HS-27A (cell line): ENCODE data around the gene CD177.
"Not testable (repeated sequence)": the region's sequence is repeated elsewhere in the genome, so short reads cannot be mapped to it uniquely, and the experiment has no call there.

ENCODE experiments used
- DNase-seq: peaks from one replicate; pipeline ENCODE4 v3.0.0-alpha.2; 2012; ENCODE audit warnings: low read depth, missing footprints

CD177 gene

DNA sequence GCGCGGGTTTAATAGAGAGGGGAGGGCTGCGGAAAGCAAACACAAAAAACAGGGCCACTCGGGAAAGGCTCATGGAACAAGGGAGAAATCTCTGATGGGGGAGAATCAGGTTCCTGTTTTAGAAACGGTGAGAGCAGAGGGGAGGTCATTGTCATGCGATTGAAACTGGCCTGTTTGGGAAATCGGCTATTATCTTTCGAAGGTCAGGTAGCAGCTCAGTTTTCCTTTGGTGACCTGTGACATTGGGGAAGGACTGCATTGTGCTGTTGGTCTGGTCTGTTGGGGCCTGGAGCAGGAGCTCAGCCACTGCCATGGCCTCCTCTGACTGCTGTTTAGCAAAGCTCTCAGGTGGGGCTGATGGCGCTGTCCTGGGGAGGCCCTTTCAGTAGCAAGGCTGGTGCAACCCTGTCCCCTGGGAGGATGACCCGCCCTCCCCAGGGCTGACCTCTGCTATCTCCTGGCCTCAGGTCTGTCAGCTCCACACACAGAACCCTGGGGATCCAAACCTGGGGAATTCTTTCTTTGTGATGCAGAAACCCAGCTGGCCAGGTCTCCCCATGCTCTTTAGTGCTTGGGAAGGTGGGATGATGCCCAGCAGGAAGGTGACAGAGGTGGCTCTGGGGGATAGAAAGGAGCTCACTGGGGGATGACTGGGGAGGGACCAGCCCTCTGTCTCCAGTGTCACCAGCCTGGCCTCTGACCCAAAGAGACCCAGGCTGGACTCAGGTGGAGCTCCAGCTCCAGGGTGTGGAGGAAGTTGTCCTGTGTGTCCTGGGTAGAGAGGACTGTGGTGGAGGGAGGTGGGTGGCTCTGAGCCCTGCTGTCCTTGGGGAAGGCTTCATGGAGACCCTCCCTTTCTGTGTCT lies 21.2 kb upstream of the CD177 start:
- DNase-seq, result no peak

DNA sequence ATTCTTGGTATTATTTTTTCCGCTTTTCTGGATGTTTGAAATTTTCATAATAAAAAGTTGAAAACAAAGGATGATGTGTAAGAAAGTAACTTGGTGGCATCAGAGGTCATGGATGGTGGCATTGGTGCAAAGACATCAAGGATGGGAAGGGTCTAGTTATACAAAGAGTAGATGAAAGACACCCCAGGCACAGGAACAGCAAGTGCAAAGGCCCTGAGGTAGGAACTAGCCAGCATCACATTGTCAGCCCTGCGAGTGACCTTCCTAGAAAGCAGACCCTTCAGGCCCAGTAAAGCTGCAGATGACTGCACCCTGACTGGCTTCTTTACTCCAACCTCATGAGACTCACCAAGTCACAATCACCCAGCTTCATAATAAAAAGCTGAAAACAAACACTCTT lies 17.0 kb upstream of the CD177 start:
- not testable (repeated sequence) for DNase-seq

DNA sequence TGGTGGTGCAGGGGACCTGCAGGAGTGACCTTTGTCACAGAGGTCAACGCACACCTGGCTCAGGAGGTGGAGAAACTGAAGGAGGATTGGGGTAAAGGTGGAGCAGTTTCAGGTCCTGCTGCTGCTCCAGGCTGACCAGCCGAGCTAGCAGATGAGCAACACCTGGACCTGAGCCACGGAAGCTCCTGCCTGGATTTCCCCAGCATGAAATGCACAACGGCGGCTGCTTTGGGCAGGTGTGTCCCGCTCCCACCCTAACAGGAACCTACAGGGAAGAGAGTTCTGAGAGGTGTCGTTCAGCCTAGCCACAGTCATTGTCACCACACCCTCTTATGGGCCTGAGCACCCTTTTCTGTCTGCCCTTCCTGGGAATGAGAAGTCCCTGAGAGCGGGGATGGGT lies 15.7 kb upstream of the CD177 start:
- no peak for DNase-seq

DNA sequence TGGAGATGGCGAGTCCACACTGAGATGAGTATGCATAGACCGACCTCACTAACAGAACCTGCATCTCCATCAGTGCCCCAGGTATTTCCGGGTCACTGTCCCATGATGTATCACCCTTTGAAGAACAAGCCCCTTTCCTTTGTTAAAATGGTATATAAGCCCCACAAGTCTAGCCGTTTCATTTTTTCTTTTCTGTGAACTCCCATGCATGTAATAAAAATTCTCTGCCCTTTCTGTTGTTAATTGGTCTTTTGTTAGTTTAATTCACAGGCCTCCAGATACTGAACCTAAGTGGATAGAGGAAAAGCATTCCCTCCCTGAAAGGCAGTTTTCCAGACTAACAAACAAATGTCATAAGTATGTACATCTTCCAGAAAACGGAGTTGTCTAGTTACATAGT lies 15.0 kb upstream of the CD177 start:
- no peak for DNase-seq

DNA sequence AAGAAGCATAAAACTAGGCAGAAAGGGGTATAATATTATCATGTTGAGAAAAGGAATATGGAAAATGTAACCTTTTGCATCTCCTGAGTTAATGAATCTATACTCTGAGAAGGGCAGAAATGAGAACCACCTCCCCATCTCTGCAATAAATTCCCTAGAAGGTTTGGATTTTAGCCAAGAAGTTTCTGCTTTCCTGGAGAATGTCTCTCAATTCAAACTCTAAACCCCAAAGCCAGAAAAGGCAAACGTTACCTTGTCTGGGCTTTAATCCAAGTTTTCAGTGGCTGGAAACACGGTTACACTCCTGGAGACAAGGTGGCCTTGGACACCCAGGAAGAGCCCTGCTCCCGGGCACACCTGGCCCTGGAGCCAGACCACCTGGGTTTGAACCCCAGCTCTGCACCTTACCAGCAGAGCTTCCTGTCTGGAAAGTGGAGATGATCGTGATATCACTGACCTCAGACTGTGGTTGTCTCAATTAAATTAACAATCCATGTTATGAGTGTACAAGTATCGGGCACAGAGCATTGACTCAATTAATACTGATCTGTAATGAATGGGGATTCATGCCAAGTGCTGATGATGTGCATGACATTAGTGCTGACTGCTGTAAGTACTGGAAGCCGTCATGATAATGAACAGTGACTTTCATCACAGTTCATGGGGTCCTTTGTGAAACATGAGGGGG lies 14.1 kb upstream of the CD177 start:
- DNase-seq, result not testable (repeated sequence)

DNA sequence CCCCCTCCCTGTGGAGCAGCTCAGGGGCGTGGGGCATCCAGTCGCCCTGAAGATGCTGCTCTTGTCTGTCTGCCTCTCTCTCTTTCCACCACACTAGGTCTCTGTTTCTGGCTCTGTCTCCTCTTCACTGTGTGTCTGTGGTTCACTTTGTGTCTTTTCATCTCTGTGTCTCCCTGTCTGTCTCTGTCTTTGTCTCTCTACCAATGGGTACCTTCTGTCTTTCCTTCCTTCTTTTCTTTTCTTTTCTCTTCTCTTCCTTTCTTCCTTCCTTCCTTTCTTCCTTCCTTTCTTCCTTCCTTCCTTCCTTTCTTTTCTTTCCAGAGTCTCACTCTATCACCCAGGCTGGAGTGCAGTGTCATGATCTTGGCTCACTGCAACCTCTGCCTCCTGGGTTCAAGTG lies 13.4 kb upstream of the CD177 start:
- DNase-seq, result not testable (repeated sequence)

DNA sequence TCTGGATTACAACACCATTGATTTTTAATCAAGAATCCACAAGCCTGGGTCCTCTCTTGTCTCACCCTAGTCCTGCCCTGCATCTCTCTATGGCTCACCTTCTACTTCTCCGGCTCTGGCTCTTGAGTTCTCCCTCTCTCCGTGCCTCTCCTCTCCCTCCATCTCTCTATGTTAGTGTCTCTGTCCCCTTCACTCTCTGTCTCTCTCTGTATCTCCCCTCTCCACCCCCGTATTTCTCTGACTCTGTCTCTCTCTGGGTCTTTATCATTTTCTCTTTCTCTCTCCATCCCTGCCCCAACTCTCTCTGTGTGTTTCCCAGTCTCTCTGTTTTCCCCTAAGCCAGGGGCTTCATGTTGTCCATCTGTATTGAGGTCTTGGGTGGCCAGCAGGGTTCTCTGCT lies 12.4 kb upstream of the CD177 start:
- not testable (repeated sequence) for DNase-seq

DNA sequence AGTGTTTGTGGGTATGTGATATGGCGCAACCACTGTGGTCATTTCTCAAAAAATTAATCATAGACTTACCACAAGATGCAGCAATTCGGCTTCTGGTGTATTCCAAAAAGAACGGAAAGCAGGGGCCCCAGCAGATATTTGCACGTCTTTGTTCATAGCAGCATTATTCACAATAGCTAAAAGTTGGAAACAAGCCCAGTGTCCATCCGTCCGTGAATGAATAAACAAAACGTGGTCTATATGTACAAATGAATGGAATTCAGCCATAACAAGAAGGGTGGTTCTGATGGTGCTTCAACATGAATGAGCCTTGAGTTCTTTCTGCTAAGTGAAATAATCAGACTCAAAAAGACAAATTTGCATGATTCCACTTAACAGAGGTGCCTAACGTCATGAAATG lies 11.4 kb upstream of the CD177 start:
- not testable (repeated sequence) for DNase-seq

DNA sequence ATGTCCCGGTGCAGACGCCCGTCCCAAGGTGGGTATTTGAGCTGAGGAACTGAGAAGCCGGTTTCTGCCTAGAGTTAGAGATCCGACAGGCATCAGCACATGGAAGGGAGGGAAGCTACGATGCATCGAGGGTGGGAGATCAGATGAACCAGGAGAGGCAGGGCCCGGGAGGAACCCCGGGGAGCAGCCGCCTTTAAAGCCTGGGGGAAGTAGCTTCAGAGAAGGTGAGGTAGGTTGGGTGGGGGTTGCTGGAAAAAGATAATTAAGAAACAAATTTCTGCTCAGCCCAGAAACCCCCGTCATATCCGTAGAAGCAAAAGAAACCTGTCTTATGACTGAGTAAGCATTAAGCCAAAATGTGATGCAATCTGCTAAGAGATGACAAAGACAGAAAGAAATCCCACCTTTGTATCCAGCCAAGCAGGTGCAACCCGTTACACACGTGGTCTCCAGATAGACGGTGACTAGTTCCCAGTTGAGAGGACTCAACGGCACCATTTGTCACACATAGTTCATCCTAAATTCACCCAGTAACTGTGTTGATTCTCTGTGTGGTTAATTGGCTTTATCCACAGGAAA lies 9.1 kb upstream of the CD177 start:
- not testable (repeated sequence) for DNase-seq

DNA sequence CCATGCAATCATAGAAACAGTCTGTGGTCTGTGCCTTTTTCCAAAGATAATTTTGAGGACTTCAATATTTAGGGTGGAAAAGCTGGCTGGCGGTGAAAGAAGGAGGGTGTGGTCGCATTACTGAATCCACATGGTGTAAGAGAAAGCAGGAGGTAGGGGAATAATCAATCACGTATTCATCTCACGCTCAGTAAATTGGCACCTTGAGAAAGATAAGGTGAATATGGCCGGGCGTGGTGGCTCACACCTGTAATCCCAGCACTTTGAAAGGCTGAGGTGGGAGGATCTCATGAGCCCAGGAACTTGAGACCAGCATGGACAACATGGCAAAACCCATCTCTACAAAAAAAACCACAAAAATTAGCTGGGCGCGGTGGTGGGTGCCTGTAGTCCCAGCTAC lies 3.7 kb upstream of the CD177 start:
- not testable (repeated sequence) for DNase-seq

DNA sequence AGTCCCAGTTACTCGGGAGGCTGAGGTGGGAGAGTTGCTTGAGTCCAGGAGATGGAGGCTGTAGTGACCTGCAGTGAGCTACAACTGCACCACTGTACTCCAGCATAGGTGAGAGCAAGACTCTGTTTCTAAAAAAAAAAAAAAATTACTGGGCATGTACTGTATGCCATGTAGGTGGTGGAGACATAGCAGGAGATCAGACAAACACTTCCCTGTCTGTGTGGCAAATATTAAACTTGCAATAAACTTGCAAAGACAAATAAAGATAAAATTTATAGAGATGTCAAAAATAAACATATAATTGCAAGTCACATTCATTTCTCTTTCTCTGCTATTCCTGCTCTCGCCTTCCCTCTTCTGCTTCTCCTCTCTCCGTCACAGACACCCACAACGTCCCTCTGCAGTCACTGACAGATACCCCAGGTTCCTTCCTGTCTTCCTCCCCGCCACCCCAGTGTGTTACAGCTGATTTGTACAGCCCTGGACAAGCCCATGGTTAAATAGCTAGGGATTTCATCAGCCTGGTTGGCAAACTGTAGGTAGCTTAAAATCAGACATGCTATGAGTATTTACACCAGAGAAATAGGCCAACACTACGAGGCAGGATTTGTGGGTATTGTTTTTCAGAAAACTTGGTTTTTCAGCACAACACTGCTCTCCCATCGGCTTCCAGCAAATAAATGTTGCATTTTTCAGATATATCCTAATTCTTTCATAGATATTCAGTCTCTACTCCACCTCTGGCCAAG lies 1.3 kb upstream of the CD177 start:
- no peak for DNase-seq

DNA sequence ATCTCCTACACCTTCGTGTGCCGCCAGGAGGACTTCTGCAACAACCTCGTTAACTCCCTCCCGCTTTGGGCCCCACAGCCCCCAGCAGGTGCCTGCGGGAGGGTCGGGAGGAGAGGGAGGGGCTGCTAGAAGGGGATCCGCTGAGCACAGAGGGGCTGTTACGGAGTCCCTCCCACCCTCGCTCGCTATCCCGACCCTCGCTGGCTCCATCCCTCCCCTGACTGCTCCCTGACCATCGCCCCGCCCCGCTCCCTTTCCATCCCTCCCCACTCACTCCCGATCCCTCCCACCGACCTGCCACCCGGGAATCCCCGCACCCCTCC lies 780 bp downstream of the CD177 start:
- no peak for DNase-seq

DNA sequence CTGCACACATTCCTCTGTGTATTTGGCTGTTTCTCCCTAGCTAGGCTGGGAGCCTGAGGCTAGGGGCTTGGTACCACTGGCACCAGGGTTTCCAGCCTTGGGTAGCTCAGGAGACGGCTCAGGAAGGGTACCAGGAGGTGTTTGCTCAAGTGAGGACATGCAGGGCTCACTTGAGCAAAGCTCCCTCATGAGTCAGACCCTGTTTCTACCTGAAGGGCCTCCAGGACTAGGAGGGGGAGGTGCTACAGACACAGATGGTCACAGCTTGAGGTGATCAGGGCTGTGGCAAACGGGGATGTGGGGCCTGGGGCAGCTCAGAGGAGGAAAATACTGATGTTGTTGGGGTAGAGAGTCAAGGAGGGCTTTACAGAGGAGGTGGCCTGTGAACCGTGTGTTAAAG lies 3.3 kb downstream of the CD177 start:
- not testable (repeated sequence) for DNase-seq

DNA sequence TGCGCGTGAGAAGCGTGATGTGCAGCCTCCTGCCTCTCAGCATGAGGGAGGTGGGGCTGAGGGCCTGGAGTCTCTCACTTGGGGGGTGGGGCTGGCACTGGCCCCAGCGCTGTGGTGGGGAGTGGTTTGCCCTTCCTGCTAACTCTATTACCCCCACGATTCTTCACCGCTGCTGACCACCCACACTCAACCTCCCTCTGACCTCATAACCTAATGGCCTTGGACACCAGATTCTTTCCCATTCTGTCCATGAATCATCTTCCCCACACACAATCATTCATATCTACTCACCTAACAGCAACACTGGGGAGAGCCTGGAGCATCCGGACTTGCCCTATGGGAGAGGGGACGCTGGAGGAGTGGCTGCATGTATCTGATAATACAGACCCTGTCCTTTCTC lies 8.7 kb downstream of the CD177 start:
- DNase-seq, result no peak

DNA sequence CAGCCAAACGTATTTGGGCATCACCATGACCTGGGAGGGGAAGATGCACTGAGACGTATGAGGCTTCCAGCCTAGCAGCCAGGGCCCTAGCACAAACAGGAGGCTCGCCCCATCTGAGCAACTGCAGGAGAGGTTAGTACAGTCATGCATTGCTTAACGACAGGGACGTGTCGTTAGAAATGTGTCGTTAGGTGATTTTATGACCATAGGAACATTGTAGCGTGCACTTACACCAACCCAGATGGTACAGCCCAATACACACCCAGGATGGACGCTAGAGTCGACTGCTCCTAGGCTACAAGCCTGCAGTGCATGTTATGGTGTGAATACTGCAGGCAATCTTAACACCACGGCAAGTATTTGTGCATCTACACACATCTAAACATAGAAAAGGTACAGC lies 9.3 kb downstream of the CD177 start:
- DNase-seq, result no peak

DNA sequence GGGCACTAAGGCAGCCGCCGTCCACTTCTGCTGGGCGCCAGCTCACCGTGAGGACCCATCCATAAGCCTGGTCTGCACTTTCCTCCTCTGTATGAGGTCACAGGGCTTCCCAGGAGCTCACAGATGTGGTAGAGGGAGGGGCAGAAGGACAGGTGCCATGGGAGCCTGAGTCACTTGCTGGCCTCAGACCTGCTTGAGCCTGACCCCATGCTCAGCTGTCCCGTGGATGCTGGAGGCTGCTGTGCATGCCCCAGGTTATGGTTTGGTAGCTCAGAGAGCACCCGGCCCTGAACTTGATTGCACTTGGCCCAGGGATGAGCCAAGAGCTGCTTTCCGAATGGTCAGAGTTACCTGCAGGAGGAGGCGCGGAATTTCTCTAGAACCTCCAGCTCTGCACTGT lies 12.2 kb downstream of the CD177 start:
- DNase-seq, result not testable (repeated sequence)

DNA sequence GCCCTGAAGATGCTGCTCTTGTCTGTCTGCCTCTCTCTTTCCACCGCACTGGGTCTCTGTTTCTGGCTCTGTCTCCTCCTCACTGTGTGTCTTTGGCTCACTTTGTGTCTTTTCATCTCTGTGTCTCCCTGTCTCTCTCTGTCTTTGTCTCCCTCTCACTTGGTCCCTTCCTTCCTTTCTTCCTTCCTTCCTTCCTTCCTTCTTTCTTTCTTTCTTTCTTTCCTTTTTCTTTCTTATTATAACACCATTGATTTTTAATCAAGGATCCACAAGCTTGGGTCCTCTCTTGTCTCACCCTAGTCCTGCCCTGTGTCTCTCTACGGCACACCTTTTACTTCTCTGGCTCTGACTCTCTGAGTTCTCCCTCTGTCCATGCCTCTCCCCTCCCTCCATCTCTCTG lies 14.3 kb downstream of the CD177 start:
- no peak for DNase-seq

DNA sequence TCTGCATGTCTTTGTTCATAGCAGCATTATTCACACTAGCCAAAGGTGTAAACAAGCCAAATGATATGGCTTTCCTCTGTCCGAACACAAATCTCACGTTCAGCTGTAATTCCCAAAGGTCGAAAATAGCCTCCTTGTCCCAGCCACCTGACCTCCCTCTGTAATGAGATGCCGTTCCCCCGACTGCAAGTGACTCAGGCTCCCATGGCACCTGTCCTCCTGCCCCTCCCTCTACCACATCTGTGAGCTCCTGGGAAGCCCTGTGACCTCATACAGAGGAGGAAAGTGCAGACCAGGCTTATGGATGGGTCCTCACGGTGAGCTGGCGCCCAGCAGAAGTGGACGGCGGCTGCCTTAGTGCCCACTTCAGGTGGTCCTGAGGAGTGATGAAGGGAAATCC lies 15.4 kb downstream of the CD177 start:
- DNase-seq, result not testable (repeated sequence)

DNA sequence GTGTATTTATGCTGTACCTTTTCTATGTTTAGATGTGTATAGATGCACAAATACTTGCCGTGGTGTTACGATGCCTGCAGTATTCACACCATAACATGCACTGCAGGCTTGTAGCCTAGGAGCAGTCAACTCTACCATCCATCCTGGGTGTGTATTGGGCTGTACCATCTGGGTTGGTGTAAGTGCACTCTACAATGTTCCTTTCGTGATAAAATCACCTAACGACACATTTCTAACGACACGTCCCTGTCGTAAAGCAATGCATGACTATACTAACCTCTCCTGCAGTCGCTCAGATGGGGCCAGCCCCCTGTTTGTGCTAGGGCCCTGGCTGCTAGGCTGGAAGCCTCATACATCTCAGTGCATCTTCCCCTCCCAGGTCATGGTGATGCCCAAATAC lies 18.4 kb downstream of the CD177 start:
- no peak for DNase-seq

DNA sequence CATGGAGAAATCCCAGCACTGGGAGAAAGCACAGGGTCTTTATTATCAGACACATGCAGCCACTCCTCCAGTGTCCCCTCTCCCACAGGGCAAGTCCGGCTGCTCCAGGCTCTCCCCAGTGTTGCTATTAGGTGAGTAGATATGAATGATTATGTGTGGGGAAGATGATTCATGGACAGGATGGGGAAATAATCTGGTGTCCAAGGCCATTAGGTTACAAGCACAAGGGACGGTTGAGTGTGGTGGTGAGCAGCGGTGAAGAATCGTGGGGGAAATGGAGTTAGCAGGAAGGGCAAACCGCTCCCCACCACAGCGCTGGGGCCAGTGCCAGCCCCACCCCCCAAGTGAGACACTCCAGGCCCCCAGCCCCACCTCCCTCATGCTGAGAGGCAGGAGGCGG lies 19.0 kb downstream of the CD177 start:
- no peak for DNase-seq

DNA sequence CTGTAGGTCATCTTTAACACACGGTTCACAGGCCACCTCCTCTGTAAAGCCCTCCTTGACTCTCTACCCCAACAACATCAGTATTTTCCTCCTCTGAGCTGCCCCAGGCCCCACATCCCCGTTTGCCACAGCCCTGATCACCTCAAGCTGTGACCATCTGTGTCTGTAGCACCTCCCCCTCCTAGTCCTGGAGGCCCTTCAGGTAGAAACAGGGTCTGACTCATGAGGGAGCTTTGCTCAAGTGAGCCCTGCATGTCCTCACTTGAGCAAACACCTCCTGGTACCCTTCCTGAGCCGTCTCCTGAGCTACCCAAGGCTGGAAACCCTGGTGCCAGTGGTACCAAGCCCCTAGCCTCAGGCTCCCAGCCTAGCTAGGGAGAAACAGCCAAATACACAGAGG lies 24.1 kb downstream of the CD177 start:
- not testable (repeated sequence) for DNase-seq

DNA sequence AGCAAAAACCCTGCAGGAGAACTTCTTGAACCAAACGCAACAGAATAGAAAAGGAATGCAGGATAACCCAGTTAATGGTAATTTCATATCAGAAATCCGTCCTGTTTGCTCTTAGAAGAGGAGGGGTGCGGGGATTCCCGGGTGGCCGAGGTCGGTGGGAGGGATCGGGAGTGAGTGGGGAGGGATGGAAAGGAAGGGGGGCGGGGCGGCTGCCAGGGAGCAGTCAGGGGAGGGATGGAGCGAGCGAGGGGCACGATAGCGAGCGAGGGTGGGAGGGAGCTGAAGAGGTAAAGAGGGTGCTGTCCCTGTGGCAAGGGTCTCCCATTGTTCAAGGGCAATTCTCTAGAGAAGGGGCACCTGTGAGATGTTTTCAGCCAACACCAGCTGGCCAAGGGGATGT lies 26.5 kb downstream of the CD177 start:
- DNase-seq, result no peak
